BJ (cell line): Measurements from ENCODE around the gene SPNS2. TPM values are rescaled to one million over a fixed set of nuclear protein-coding genes. Genes with fewer than 3 reads are reported as not detected.

Experiments used
- CTCF ChIA-PET: fragments of 350-600 bp; formaldehyde crosslinking; extraction: SDS; loops from one replicate; lab custom pipeline; 2021; ENCODE audit warnings: antibody characterized with exemption, inconsistent platforms; lab: Yijun Ruan, JAX
- POLR2A ChIA-PET: fragments of 300-600 bp; sonication (Branson Sonifier 250); formaldehyde crosslinking; extraction: SDS; loops from one replicate; lab custom pipeline; 2021; ENCODE audit warnings: antibody characterized with exemption; lab: Charles Lee
- DNase-seq: peaks from one replicate; pipeline ENCODE4 v3.0.0-alpha.2; 2011; ENCODE audit warnings: low read depth
- H3K27me3 ChIP-seq: 2 replicates; pipeline ENCODE4 v1.6.0; 2011; ENCODE audit warnings: low read length; ENCODE audit not compliant: control insufficient read depth, insufficient read depth
- H3K36me3 ChIP-seq: 2 replicates; pipeline ENCODE4 v1.5.1; 2011; ENCODE audit warnings: low read length; ENCODE audit not compliant: control insufficient read depth, insufficient read depth
- H3K4me3 ChIP-seq: 2 replicates; pipeline ENCODE4 v1.5.1; 2011; ENCODE audit warnings: low read depth, mild to moderate bottlenecking, control low read depth, low read length
- polyA plus RNA-seq: library from polyadenylated mRNA; depleted of rRNA; stranded (reverse); fragments of >200 nt; gene quantifications from 2 replicates; pipeline ENCODE4 v1.2.3, GENCODE V29; 2011
- TF ChIP-seq, protein P1 (sequence below): IDR thresholded peaks from 2 replicates; pipeline ENCODE4 v1.5.1; 2011; ENCODE audit warnings: low read depth, mild to moderate bottlenecking, control low read depth, inconsistent platforms, low read length, moderate library complexity; ENCODE audit not compliant: insufficient read depth

The SPNS2 gene
- polyA plus RNA-seq, 1 experiment, result not detected

DNA sequence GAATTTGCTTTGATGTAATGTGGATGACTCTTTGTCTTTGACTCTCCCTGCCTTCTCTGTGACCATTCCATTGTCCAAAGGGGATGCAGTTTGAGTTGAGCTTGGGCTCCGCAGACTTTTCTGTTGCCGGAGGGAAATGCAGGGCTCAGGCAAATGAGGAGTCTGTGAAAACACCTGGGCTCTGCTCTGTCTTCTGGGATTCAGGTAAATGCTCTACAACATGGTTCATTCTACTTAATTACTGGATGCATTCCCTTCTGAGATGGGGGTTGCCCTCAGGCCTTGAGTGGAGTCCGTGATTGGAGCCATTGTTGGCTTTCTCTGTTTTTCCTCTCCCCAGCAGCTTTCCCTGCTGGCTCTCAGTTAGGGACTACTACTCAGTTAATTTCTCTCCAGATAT lies 26.4 kb upstream of the SPNS2 start:
- Histone ChIP-seq H3K4me3 (no peak overlapping the region), H3K36me3 (no peaks in the 10 kb centered on the region), H3K27me3 (peaks cover 10% of the 10 kb centered on the region)
- POLR2A ChIA-PET, result no interaction called here
- TF ChIP-seq, protein P1, sequence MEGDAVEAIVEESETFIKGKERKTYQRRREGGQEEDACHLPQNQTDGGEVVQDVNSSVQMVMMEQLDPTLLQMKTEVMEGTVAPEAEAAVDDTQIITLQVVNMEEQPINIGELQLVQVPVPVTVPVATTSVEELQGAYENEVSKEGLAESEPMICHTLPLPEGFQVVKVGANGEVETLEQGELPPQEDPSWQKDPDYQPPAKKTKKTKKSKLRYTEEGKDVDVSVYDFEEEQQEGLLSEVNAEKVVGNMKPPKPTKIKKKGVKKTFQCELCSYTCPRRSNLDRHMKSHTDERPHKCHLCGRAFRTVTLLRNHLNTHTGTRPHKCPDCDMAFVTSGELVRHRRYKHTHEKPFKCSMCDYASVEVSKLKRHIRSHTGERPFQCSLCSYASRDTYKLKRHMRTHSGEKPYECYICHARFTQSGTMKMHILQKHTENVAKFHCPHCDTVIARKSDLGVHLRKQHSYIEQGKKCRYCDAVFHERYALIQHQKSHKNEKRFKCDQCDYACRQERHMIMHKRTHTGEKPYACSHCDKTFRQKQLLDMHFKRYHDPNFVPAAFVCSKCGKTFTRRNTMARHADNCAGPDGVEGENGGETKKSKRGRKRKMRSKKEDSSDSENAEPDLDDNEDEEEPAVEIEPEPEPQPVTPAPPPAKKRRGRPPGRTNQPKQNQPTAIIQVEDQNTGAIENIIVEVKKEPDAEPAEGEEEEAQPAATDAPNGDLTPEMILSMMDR, result no peak
- DNase-seq, result no peak
- CTCF ChIA-PET, result no interaction called here

DNA sequence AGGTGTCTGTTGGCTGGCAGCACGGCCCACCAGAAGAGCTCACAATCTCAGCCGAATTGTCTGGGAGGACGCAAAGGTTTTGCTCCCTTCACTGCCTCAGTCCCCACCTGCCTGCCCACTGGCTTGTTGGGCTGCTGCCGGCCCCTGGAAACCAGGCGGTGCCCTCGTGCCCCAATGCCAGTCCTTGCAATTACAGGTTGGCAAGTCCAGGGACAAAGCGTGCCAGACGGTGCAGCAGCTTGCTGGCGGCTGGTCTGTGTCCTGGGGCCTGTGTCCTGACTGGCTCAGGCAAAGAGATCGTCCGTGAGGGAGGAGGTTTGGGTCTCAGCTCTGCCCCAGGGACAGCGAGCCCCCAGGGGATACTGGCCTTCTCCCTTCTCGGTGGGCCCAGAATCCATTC lies 24.6 kb upstream of the SPNS2 start:
- Histone ChIP-seq H3K36me3 (no peaks in the 10 kb centered on the region), H3K4me3 (no peak overlapping the region), H3K27me3 (peaks cover 10% of the 10 kb centered on the region)
- DNase-seq, result no peak
- ChIA-PET CTCF (no interaction called here), POLR2A (no interaction called here)
- TF ChIP-seq, protein P1, result no peak

DNA sequence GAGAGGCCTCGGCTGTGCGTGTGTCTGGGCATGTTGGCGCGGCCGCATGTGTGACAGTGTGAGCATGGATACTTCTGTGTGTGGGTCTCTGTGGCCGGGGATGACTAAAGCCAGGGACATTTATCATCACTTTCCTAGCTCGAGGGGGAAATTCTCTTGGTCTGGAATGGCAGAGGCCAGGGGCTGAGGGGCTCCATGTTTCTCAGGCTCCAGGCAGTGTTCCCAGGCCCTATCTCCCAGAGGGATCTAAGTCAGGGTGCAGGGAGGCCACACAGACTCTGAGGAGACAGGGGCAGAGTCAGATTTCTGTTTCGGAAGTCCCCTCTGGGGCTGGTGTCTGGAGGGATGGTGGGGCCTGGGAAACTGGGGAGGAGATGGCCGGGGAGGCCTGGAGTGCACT lies 23.7 kb upstream of the SPNS2 start:
- ChIA-PET POLR2A (no interaction called here), CTCF (no interaction called here)
- TF ChIP-seq, protein P1, result no peak
- no peak overlapping the region for H3K4me3 ChIP-seq
- DNase-seq, result no peak
- peaks cover 12% of the 10 kb centered on the region for H3K27me3 ChIP-seq
- H3K36me3 ChIP-seq, result no peaks in the 10 kb centered on the region

DNA sequence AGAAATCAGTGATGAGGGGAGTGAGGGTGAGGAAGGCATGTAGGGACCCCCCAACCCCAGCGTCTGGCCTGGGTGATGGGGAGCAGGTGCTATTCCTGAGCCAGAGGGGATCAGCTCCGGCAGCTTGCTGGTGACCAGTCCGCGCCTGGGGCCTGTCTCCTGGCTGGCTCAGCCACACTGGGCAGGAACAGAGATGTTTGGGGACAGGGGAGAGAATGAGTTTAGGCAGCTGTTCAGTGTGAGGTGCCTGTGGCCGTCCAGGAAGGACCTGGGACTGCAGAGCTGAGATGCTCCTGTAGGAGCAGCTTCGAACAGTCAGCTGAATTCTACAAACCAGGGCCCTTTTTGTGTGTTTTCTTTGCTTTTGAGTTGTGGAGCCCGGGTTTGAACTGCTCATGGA lies 23.2 kb upstream of the SPNS2 start:
- CTCF ChIA-PET, result no interaction called here
- DNase-seq, result no peak
- TF ChIP-seq, protein P1, result no peak
- POLR2A ChIA-PET, result interaction anchor here (0.5 kb wide), 1 partner anchor 11 kb away, joined by 3 read pairs; no protein-coding TSS in a partner anchor
- Histone ChIP-seq H3K36me3 (no peaks in the 10 kb centered on the region), H3K27me3 (peaks cover 12% of the 10 kb centered on the region), H3K4me3 (no peak overlapping the region)

- peaks cover 17% of the 10 kb centered on the region for H3K27me3 ChIP-seq
- DNase-seq, result no peak
- no peak overlapping the region for H3K4me3 ChIP-seq
- POLR2A ChIA-PET, result interaction anchor here (0.5 kb wide), 1 partner anchor 12 kb away, joined by 3 read pairs; no protein-coding TSS in a partner anchor
- TF ChIP-seq, protein P1, result no peak
- CTCF ChIA-PET, result no interaction called here
- no peaks in the 10 kb centered on the region for H3K36me3 ChIP-seq
Observed at GRCh38 chr17:4476017-4476416, 22.7 kb upstream of the SPNS2 start.
